Measurements from ENCODE around the gene FSCN2. TPM values are rescaled to one million over a fixed set of nuclear protein-coding genes. Genes with fewer than 3 reads are reported as not detected.
"Not testable (repeated sequence)": the region's sequence is repeated elsewhere in the genome, so short reads cannot be mapped to it uniquely, and the experiment has no call there.

Gene FSCN2
- total RNA-seq, 1 experiment from 2014 or later, result 2.9 TPM

- Histone ChIP-seq H3K4me1 (peaks cover 19% of the 10 kb centered on the region), H3K4me3 (ENCODE audit: low read depth, low read length) (0 out of 2 replicates have a peak overlapping the region, but pooled peaks have one; percentile 5), H3K9me3 (no peaks in the 10 kb centered on the region), H3K27me3 (replicated peaks; ENCODE audit: control insufficient read depth, insufficient read depth, low read length) (no peaks in the 10 kb centered on the region), H3K36me3 (ENCODE audit: control insufficient read depth, insufficient read depth, low read length) (no peaks in the 10 kb centered on the region)
- ChIA-PET POLR2A (interaction anchor here (0.6 kb wide), 4 partner anchors 24 to 1075 kb away, joined by 3 to 8 read pairs (median 4); no protein-coding TSS in a partner anchor), CTCF (no interaction called here)
- TF ChIP-seq CTCF (IDR thresholded peaks at IDR 0.05; ENCODE audit: insufficient read depth in 1 of 2, low read depth in 1 of 2, low read length in 1 of 2, severe bottlenecking in 1 of 2, unreplicated experiment in 1 of 2), result no peak
- BruUV-seq (replicated peaks), result no TSS peak
- H3K36me3 Mint-ChIP-seq (ENCODE audit: insufficient read depth, unreplicated experiment), result peaks cover 38% of the 10 kb centered on the region
- H3K27ac Mint-ChIP-seq (ENCODE audit: unreplicated experiment), result no peak overlapping the region
- H3K4me3 Mint-ChIP-seq (ENCODE audit: unreplicated experiment), result peak overlapping the region; percentile 44
- H3K27me3 Mint-ChIP-seq (ENCODE audit: insufficient read depth, unreplicated experiment), result no peaks in the 10 kb centered on the region
- intact Hi-C loops (cut with micrococcal nuclease; ENCODE audit: unreplicated experiment), result no loop called here
- no peaks in the 10 kb centered on the region for H3K9me3 Mint-ChIP-seq (ENCODE audit: unreplicated experiment)
- H3K4me1 Mint-ChIP-seq (ENCODE audit: low read depth, unreplicated experiment), result peaks cover 6% of the 10 kb centered on the region
- no peak for DNase-seq
Observed at GRCh38 chr17:81528651-81529436, 667 bp downstream of the FSCN2 start.

DNA sequence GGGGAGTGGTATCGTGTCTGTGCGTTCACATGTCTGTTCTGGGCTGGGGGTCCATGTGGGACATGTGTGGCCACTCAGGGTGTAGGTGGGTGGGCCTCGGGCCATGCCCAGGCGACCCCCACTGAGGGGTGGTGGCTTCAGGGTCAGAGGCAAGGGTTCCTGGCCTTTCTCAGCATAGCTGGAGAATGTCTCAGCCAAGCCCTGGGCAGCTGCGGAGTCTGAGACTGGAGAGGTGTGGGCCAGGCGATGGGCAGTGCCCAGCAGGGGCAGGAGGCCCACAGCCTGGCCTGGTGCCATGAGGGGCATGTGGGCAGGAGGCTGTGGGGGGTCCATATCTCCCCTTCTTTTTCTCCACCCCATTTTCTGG lies 1.2 kb downstream of the FSCN2 start:
- CTCF ChIA-PET, result interaction anchor here (1.0 kb wide), 1 partner anchor 132 kb away, joined by 6 read pairs; no protein-coding TSS in a partner anchor
- DNase-seq, result no peak
- H3K4me1 ChIP-seq, result peaks cover 24% of the 10 kb centered on the region
- intact Hi-C loops (cut with micrococcal nuclease; ENCODE audit: unreplicated experiment), result no loop called here
- no peaks in the 10 kb centered on the region for H3K27me3 Mint-ChIP-seq (ENCODE audit: insufficient read depth, unreplicated experiment)
- no peak overlapping the region for H3K27ac Mint-ChIP-seq (ENCODE audit: unreplicated experiment)
- H3K4me3 Mint-ChIP-seq (ENCODE audit: unreplicated experiment), result no peak overlapping the region
- H3K9me3 Mint-ChIP-seq (ENCODE audit: unreplicated experiment), result no peaks in the 10 kb centered on the region
- no peaks in the 10 kb centered on the region for H3K36me3 ChIP-seq (ENCODE audit: control insufficient read depth, insufficient read depth, low read length)
- no peaks in the 10 kb centered on the region for H3K27me3 ChIP-seq (replicated peaks; ENCODE audit: control insufficient read depth, insufficient read depth, low read length)
- H3K9me3 ChIP-seq, result no peaks in the 10 kb centered on the region
- H3K36me3 Mint-ChIP-seq (ENCODE audit: insufficient read depth, unreplicated experiment), result peaks cover 44% of the 10 kb centered on the region
- H3K4me3 ChIP-seq (ENCODE audit: low read depth, low read length), result no peak overlapping the region
- no TSS peak for BruUV-seq (replicated peaks)
- H3K4me1 Mint-ChIP-seq (ENCODE audit: low read depth, unreplicated experiment), result peaks cover 6% of the 10 kb centered on the region
- TF ChIP-seq CTCF (IDR thresholded peaks at IDR 0.05; ENCODE audit: insufficient read depth in 1 of 2, low read depth in 1 of 2, low read length in 1 of 2, severe bottlenecking in 1 of 2, unreplicated experiment in 1 of 2), result no peak
- POLR2A ChIA-PET, result interaction anchor here (0.6 kb wide), 2 partner anchors 131 to 1075 kb away, joined by 3 read pairs; no protein-coding TSS in a partner anchor

DNA sequence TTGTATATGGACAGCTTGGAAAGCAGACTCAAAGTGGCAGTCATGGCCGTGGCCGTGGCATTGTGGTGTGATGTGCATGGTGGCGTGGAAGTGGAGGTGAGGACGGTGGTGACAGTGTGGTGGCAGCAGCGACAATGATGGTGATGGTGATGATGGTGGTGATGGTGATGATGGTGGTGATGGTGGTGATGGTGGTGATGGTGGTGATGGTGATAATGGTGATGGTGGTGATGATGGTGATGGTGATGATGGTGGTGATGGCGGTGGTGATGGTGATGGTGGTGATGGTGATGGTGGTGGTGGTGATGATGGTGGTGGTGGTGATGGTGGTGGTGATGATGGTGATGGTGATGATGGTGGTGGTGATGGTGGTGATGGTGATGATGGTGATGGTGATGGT lies 2.8 kb downstream of the FSCN2 start:
- intact Hi-C loops (cut with micrococcal nuclease; ENCODE audit: unreplicated experiment); H3K27ac Mint-ChIP-seq (ENCODE audit: unreplicated experiment); BruUV-seq (replicated peaks); H3K4me1 Mint-ChIP-seq (ENCODE audit: low read depth, unreplicated experiment); H3K27me3 Mint-ChIP-seq (ENCODE audit: insufficient read depth, unreplicated experiment); CTCF ChIA-PET; H3K4me3 Mint-ChIP-seq (ENCODE audit: unreplicated experiment); H3K9me3 Mint-ChIP-seq (ENCODE audit: unreplicated experiment); H3K9me3 ChIP-seq; DNase-seq; H3K36me3 ChIP-seq (ENCODE audit: control insufficient read depth, insufficient read depth, low read length); H3K27me3 ChIP-seq (replicated peaks; ENCODE audit: control insufficient read depth, insufficient read depth, low read length); H3K4me3 ChIP-seq (ENCODE audit: low read depth, low read length): not testable (repeated sequence)
- POLR2A ChIA-PET, result interaction anchor here (0.5 kb wide), 1 partner anchor 768 kb away, joined by 4 read pairs; no protein-coding TSS in a partner anchor
- peaks cover 39% of the 10 kb centered on the region for H3K36me3 Mint-ChIP-seq (ENCODE audit: insufficient read depth, unreplicated experiment)
- H3K4me1 ChIP-seq, result peaks cover 27% of the 10 kb centered on the region

DNA sequence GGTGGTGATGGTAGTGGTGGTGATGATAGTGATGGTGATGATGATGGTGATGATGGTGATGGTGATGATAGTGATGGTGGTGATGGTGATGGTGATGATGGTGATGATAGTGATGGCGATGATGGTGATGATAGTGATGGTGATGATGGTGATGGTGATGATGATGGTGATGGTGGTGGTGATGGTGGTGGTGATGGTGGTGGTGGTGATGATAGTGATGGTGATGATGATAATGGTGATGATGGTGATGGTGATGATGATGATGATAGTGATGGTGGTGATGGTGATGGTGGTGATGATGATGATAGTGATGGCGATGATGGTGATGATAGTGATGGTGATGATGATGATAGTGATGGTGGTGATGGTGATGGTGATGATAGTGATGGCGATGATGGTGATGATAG lies 3.8 kb downstream of the FSCN2 start:
- H3K27me3 Mint-ChIP-seq (ENCODE audit: insufficient read depth, unreplicated experiment); H3K4me3 ChIP-seq (ENCODE audit: low read depth, low read length); H3K36me3 ChIP-seq (ENCODE audit: control insufficient read depth, insufficient read depth, low read length); H3K27me3 ChIP-seq (replicated peaks; ENCODE audit: control insufficient read depth, insufficient read depth, low read length); DNase-seq; H3K4me1 Mint-ChIP-seq (ENCODE audit: low read depth, unreplicated experiment); H3K27ac Mint-ChIP-seq (ENCODE audit: unreplicated experiment); CTCF ChIA-PET; H3K4me3 Mint-ChIP-seq (ENCODE audit: unreplicated experiment); BruUV-seq (replicated peaks); POLR2A ChIA-PET; intact Hi-C loops (cut with micrococcal nuclease; ENCODE audit: unreplicated experiment); H3K9me3 ChIP-seq; H3K9me3 Mint-ChIP-seq (ENCODE audit: unreplicated experiment): not testable (repeated sequence)
- peaks cover 27% of the 10 kb centered on the region for H3K4me1 ChIP-seq
- peaks cover 32% of the 10 kb centered on the region for H3K36me3 Mint-ChIP-seq (ENCODE audit: insufficient read depth, unreplicated experiment)
